HFF-Myc (cell line): ENCODE data around the gene ADPGK.
"Not testable (repeated sequence)": the region's sequence is repeated elsewhere in the genome, so short reads cannot be mapped to it uniquely, and the experiment has no call there.

Experiments used
- DNase-seq: peaks from one replicate; pipeline ENCODE4 v3.0.0-alpha.2; 2011; ENCODE audit warnings: low read depth; ENCODE audit errors: extremely low read depth
- H3K4me3 ChIP-seq: replicated peaks from 2 replicates; pipeline ENCODE4 v1.5.1; 2011; ENCODE audit warnings: low read depth, mild to moderate bottlenecking, control low read depth, low read length
- CTCF ChIP-seq: IDR thresholded peaks from 2 replicates; pipeline ENCODE4 v1.5.1; 2012; ENCODE audit warnings: mild to moderate bottlenecking, low read depth, low read length, control low read depth; ENCODE audit errors: missing control alignments

ADPGK gene

DNA sequence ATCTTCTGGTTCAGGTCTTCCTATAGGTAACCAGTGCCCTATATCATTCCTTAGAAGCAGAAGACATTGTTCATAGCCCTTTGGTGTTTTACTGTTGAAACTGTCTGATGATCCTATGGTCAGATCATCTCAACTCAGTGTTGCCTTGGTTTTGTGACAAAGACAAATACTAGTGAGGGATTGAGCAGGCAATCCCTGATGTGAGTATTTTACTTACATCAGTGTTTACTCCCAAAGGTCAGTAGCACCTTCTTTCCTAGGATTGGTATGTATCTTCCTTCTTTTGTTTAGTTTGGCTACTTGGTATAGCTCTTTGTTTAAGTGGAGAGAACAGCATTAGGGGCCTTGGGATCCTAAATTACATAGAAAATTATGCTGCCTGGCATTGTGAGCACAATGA, 56.4 kb downstream of the ADPGK start:
- no peak for TF ChIP-seq CTCF
- DNase-seq: no peak
- H3K4me3 ChIP-seq: no peak overlapping the region

GRCh38 chr15:72725851-72726250, 57.7 kb downstream of the ADPGK start:
- DNase-seq: not testable (repeated sequence)

GRCh38 chr15:72725446-72725845, 58.1 kb downstream of the ADPGK start:
- DNase-seq: no peak
- no peak for TF ChIP-seq CTCF
- no peak overlapping the region for H3K4me3 ChIP-seq

More at GRCh38 chr15:72725851-72726250, 57.7 kb downstream of the ADPGK start:
- not testable (repeated sequence) for H3K4me3 ChIP-seq

DNA sequence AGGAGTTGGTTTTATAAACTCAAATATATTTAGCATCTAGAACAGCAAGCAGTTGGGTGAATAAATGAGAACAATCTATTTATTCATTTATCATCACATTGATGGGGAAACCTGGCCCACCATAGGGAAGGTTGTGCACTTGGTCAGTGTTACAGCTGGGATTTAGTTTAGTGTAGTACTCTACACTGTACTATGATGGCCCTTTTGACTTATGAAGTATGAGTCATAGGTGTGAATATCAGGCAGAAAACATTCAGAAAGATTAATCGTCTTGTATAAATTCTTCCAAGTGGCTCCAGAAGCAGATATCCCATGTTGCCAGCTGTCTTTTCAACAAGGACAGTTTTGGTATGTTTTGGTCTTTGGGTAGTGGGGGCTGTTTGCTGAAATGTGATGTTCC, 59.5 kb downstream of the ADPGK start:
- no peak overlapping the region for H3K4me3 ChIP-seq
- no peak for DNase-seq
- no peak for TF ChIP-seq CTCF

- TF ChIP-seq CTCF: peak; percentile 84
- DNase-seq: peak; percentile 45
- no peak overlapping the region for H3K4me3 ChIP-seq
Measured at GRCh38 chr15:72722071-72722696, 61.4 kb downstream of the ADPGK start.

DNA sequence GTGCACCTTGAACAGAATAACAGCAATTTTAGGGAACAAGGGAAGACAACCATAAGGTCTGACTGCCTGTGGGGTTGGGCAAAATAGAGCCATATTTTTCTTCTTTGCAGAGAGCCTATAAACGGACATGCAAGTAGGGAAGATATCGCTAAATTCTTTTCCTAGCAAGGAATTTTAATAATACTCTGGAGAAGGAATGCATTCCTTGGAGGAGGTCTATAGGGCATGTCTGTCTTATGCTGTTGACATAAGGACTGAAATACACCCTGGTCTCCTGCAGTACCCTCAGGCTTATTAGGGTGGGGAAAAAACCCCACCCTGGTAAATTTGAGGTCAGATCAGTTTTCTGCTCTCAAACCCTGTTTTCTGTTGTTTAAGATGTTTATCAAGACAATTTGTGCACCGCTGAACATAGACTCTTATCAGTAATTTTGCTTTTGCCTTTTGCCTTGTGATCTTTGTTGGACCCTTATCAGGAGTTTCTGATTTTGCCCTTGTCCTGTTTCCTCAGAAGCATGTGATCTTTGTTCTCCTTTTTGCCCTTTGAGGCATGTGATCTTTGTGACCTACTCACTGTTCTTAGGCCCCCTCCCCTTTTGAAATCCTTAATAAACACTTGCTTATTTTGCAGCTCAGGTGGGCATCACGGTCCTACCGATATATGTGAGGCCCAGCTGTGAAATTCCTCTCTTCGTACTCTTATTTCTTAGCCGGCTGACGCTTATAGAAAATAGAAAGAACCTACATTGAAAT, 74.8 kb downstream of the ADPGK start:
- H3K4me3 ChIP-seq, DNase-seq: not testable (repeated sequence)

DNA sequence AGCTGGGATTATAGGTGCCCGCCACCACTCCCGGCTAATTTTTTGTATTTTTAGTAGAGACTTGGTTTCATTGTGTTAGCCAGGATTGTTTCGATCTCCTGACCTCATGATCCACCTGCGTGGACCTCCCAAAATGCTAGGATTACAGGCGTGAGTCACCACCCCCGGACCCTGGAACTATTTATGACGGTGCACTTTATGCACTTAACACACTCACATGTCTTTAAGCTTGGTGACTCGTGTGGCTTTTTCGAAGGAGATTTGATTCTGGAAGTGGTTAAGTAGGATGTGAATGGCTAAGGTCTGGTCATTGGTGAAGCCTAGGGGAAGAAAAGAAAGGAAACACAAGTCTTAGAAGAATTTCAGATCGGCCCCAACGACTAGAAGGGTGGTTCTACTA, 77.3 kb downstream of the ADPGK start:
- DNase-seq: peak; percentile 16
- no peak overlapping the region for H3K4me3 ChIP-seq
- no peak for TF ChIP-seq CTCF
